Measurements from ENCODE around the gene ACE.

GRCh38 chr17:63511331-63511730, 34.5 kb downstream of the ACE start:
- TF ChIP-seq CTCF (optimal IDR thresholded peaks at IDR 0.05 in 1 of 3, IDR thresholded peaks at IDR 0.05 in 1 of 3, conservative IDR thresholded peaks at IDR 0.05 in 1 of 3; ENCODE audit: extremely low read depth in 1 of 3, insufficient read depth in 2 of 3, low read length in 3 of 3) (no peak), EZH2 (IDR thresholded peaks at IDR 0.05; ENCODE audit: low read length) (no peak)
